Osteoblast (primary cell): Measurements from ENCODE around the gene APLP2. TPM values are rescaled to one million over a fixed set of nuclear protein-coding genes. Genes with fewer than 3 reads are reported as not detected.

Experiments
- DNase-seq: peaks from one replicate; pipeline ENCODE4 v3.0.0; 2011; ENCODE audit warnings: low spot score, mixed read lengths; ENCODE audit not compliant: insufficient read length; ENCODE audit errors: missing footprints
- H2AFZ ChIP-seq: 2 replicates; pipeline ENCODE4 v1.6.0; 2011; ENCODE audit warnings: mild to moderate bottlenecking, low read length
- H3K27ac ChIP-seq: 2 replicates; pipeline ENCODE4 v1.5.1; 2011; ENCODE audit warnings: mild to moderate bottlenecking, low read depth, low read length, moderate library complexity
- H3K27me3 ChIP-seq: 2 replicates; pipeline ENCODE4 v1.6.0; 2012; ENCODE audit warnings: mild to moderate bottlenecking, control low read depth, inconsistent platforms, low read length, moderate library complexity; ENCODE audit not compliant: insufficient read depth
- H3K36me3 ChIP-seq: 2 replicates; pipeline ENCODE4 v1.5.1; 2011; ENCODE audit warnings: mild to moderate bottlenecking, low read length, control low read depth, moderate library complexity; ENCODE audit not compliant: insufficient read depth
- H3K4me1 ChIP-seq: 2 replicates; pipeline ENCODE4 v1.5.1; 2011; ENCODE audit warnings: mild to moderate bottlenecking, low read length, control low read depth, moderate library complexity; ENCODE audit not compliant: insufficient read depth
- H3K4me2 ChIP-seq: 2 replicates; pipeline ENCODE4 v1.6.0; 2011; ENCODE audit warnings: mild to moderate bottlenecking, low read length; ENCODE audit not compliant: insufficient read depth
- H3K4me3 ChIP-seq: fragments of 200-600 bp; sonication (generic); 3 replicates; pipeline ENCODE4 v1.5.1; 2012; ENCODE audit warnings: mild to moderate bottlenecking, low read length, inconsistent platforms; ENCODE audit not compliant: insufficient read depth
- H3K79me2 ChIP-seq: 2 replicates; pipeline ENCODE4 v1.6.0; 2012; ENCODE audit warnings: mild to moderate bottlenecking, low read length, control low read depth, inconsistent platforms; ENCODE audit not compliant: insufficient read depth
- H3K9me3 ChIP-seq: 2 replicates; pipeline ENCODE4 v1.5.1; 2011; ENCODE audit warnings: low read depth, low read length, control low read depth
- H4K20me1 ChIP-seq: 2 replicates; pipeline ENCODE4 v1.6.0; 2012; ENCODE audit warnings: mild to moderate bottlenecking, low read length, control low read depth; ENCODE audit not compliant: insufficient read depth
- CTCF ChIP-seq: IDR thresholded peaks from 2 replicates; pipeline ENCODE4 v1.5.1; 2011; ENCODE audit warnings: mild to moderate bottlenecking, low read depth, low read length, moderate library complexity; ENCODE audit errors: extremely low read depth
- total RNA-seq: library from RNA; depleted of rRNA; stranded (reverse); fragments of >200 nt; gene quantifications from 2 replicates; pipeline ENCODE4 v1.2.3, GENCODE V29; 2012

The APLP2 gene
- total RNA-seq, 1 donor, result 331 TPM

GRCh38 chr11:130109386-130109785 is 39.7 kb downstream of the APLP2 start:
- H3K9me3 ChIP-seq, result no peaks in the 10 kb centered on the region
- no peak overlapping the region for H2AFZ ChIP-seq
- TF ChIP-seq CTCF, result no peak
- peaks cover 44% of the 10 kb centered on the region for H3K79me2 ChIP-seq
- no peak overlapping the region for H3K4me2 ChIP-seq
- peaks cover 77% of the 10 kb centered on the region for H4K20me1 ChIP-seq
- DNase-seq, result no peak
- H3K4me1 ChIP-seq, result peaks cover 11% of the 10 kb centered on the region
- no peak overlapping the region for H3K27ac ChIP-seq
- H3K4me3 ChIP-seq, result no peak overlapping the region
- H3K36me3 ChIP-seq, result peaks cover 19% of the 10 kb centered on the region
- peaks cover 8% of the 10 kb centered on the region for H3K27me3 ChIP-seq

GRCh38 chr11:130110339-130111108 is 40.8 kb downstream of the APLP2 start:
- H3K4me2 ChIP-seq, result no peak overlapping the region
- peaks cover 11% of the 10 kb centered on the region for H3K4me1 ChIP-seq
- no peaks in the 10 kb centered on the region for H3K27me3 ChIP-seq
- H3K9me3 ChIP-seq, result no peaks in the 10 kb centered on the region
- no peak overlapping the region for H3K4me3 ChIP-seq
- no peak for DNase-seq
- no peak overlapping the region for H3K27ac ChIP-seq
- peaks cover 41% of the 10 kb centered on the region for H3K79me2 ChIP-seq
- H2AFZ ChIP-seq, result no peak overlapping the region
- peaks cover 19% of the 10 kb centered on the region for H3K36me3 ChIP-seq
- H4K20me1 ChIP-seq, result peaks cover 77% of the 10 kb centered on the region
- TF ChIP-seq CTCF, result no peak

GRCh38 chr11:130112071-130112830 is 42.6 kb downstream of the APLP2 start:
- Histone ChIP-seq H3K4me3 (no peak overlapping the region), H3K36me3 (peaks cover 19% of the 10 kb centered on the region), H3K79me2 (peaks cover 27% of the 10 kb centered on the region), H3K4me2 (no peak overlapping the region), H4K20me1 (peaks cover 67% of the 10 kb centered on the region), H3K4me1 (peaks cover 11% of the 10 kb centered on the region), H2AFZ (no peak overlapping the region), H3K27ac (no peak overlapping the region), H3K9me3 (no peaks in the 10 kb centered on the region), H3K27me3 (no peaks in the 10 kb centered on the region)
- TF ChIP-seq CTCF, result no peak
- no peak for DNase-seq

GRCh38 chr11:130114281-130114680 is 44.6 kb downstream of the APLP2 start:
- Histone ChIP-seq H3K4me2 (no peak overlapping the region), H3K27ac (no peak overlapping the region), H3K4me1 (peaks cover 11% of the 10 kb centered on the region), H3K36me3 (peaks cover 19% of the 10 kb centered on the region), H4K20me1 (peaks cover 79% of the 10 kb centered on the region), H3K79me2 (peaks cover 35% of the 10 kb centered on the region), H3K27me3 (no peaks in the 10 kb centered on the region), H3K4me3 (no peak overlapping the region), H2AFZ (no peak overlapping the region), H3K9me3 (no peaks in the 10 kb centered on the region)
- DNase-seq, result no peak
- TF ChIP-seq CTCF, result no peak
